H1 (cell line): ENCODE measurements around the gene STAT5A. TPM values are rescaled to one million over a fixed set of nuclear protein-coding genes. Genes with fewer than 3 reads are reported as not detected.

Source experiments
- CTCF ChIA-PET: fragments of 300-600 bp; sonication (Branson Sonifier 250); formaldehyde crosslinking; loops from one replicate; lab custom pipeline; 2021; ENCODE audit not compliant: partially characterized antibody; lab: Charles Lee
- POLR2A ChIA-PET: fragments of 300-600 bp; sonication (Branson Sonifier 250); formaldehyde crosslinking; loops from one replicate; lab custom pipeline; 2021; ENCODE audit warnings: inconsistent platforms; ENCODE audit not compliant: partially characterized antibody; lab: Charles Lee
- DNase-seq, 2 experiments: peaks; one replicate each; pipeline versions ENCODE4 v3.0.0 to v3.0.0-alpha.2; 2010 to 2022; ENCODE audit warnings: low spot score in 2 of 2, low read depth in 1 of 2, mixed read lengths in 1 of 2
- FAIRE-seq: peaks from 2 replicates; lab custom pipeline; 2011; peaks lifted over from hg19 to GRCh38; lab: Jason Lieb, UNC
- H2AFZ ChIP-seq: 2 replicates; pipeline ENCODE4 v1.8.1; 2012; ENCODE audit warnings: low read length, inconsistent platforms
- H2AK5ac ChIP-seq: 2 replicates; pipeline ENCODE4 v1.6.1; 2013; ENCODE audit warnings: low read depth, low read length
- H2BK120ac ChIP-seq: replicated peaks from 2 replicates; pipeline ENCODE3; 2013; ENCODE audit warnings: low read depth, low read length, inconsistent platforms
- H2BK12ac ChIP-seq: 2 replicates; pipeline ENCODE4 v1.6.1; 2013; ENCODE audit warnings: low read depth, low read length
- H2BK15ac ChIP-seq: 2 replicates; pipeline ENCODE4 v1.6.1; 2013; ENCODE audit warnings: low read length
- H2BK20ac ChIP-seq: 2 replicates; pipeline ENCODE4 v1.6.1; 2013; ENCODE audit warnings: low read length
- H2BK5ac ChIP-seq: 2 replicates; pipeline ENCODE4 v1.6.1; 2013; ENCODE audit warnings: low read depth, low read length
- H3K14ac ChIP-seq: 2 replicates; pipeline ENCODE4 v1.6.1; 2013; ENCODE audit warnings: inconsistent platforms; ENCODE audit not compliant: insufficient read length
- H3K18ac ChIP-seq: 2 replicates; pipeline ENCODE4 v1.6.1; 2013; ENCODE audit warnings: low read length; ENCODE audit errors: extremely low read depth
- H3K23ac ChIP-seq: 2 replicates; pipeline ENCODE4 v1.6.1; 2013; ENCODE audit warnings: inconsistent platforms; ENCODE audit not compliant: insufficient read length
- H3K23me2 ChIP-seq: 2 replicates; pipeline ENCODE4 v1.6.1; 2013; ENCODE audit warnings: low read depth, low read length
- H3K27ac ChIP-seq: 2 replicates; pipeline ENCODE4 v1.6.1; 2011; ENCODE audit warnings: low read depth, low read length, inconsistent platforms
- H3K27me3 ChIP-seq, 4 experiments: replicated peaks in 1 of 4; 1 replicate in 1 of 4; 2 replicates in 3 of 4; pipeline versions ENCODE4 v1.6.1 to v1.8.1; 2011 to 2013; ENCODE audit warnings: low read length in 3 of 4, mild to moderate bottlenecking in 3 of 4, inconsistent platforms in 2 of 4, mixed read lengths in 2 of 4, moderate library complexity in 1 of 4; ENCODE audit not compliant: control insufficient read depth in 3 of 4, insufficient read depth in 3 of 4; ENCODE audit errors: extremely low read depth in 1 of 4
- H3K36me3 ChIP-seq, 4 experiments: 2 replicates each; pipeline versions ENCODE4 v1.6.1 to v1.8.1; 2011 to 2013; ENCODE audit warnings: mild to moderate bottlenecking in 4 of 4, low read length in 3 of 4, moderate library complexity in 2 of 4, control low read depth in 1 of 4, inconsistent platforms in 1 of 4; ENCODE audit not compliant: insufficient read depth in 4 of 4, control insufficient read depth in 2 of 4
- H3K4ac ChIP-seq: replicated peaks from 2 replicates; pipeline ENCODE3; 2013; ENCODE audit warnings: low read length, low read depth, mixed read lengths, inconsistent platforms; ENCODE audit not compliant: insufficient read length
- H3K4me1 ChIP-seq, 4 experiments: replicated peaks in 1 of 4; 1 replicate in 1 of 4; 2 replicates in 3 of 4; pipeline versions ENCODE4 v1.6.1 to v1.8.1; 2011 to 2013; ENCODE audit warnings: low read length in 3 of 4, inconsistent platforms in 2 of 4, mixed read lengths in 1 of 4; ENCODE audit not compliant: insufficient read depth in 4 of 4, control insufficient read depth in 3 of 4
- H3K4me2 ChIP-seq, 2 experiments: 2 replicates each; pipeline versions ENCODE4 v1.6.1 to v1.8.1; 2011 to 2013; ENCODE audit warnings: low read depth in 2 of 2, low read length in 2 of 2, control low read depth in 1 of 2, inconsistent platforms in 1 of 2, mild to moderate bottlenecking in 1 of 2; ENCODE audit not compliant: insufficient read depth in 1 of 2
- H3K4me3 ChIP-seq, 4 experiments: fragments of 200-600, 300-600 bp in 1 of 4; sonication (generic), shearing (Covaris generic), sonication (Bioruptor Twin) in 1 of 4; 2 replicates each; pipeline versions ENCODE4 v1.5.1 to v1.8.1; 2011 to 2016; ENCODE audit warnings: low read length in 4 of 4, low read depth in 3 of 4, control low read depth in 2 of 4, inconsistent platforms in 2 of 4, mild to moderate bottlenecking in 2 of 4, mixed read lengths in 1 of 4, moderate library complexity in 1 of 4; ENCODE audit not compliant: insufficient read depth in 2 of 4; ENCODE audit errors: extremely low read depth in 1 of 4
- H3K56ac ChIP-seq: replicated peaks from 2 replicates; pipeline ENCODE3; 2013; ENCODE audit warnings: low read depth, mild to moderate bottlenecking, mixed read lengths, low read length, inconsistent platforms; ENCODE audit not compliant: insufficient read length
- H3K79me1 ChIP-seq: 2 replicates; pipeline ENCODE4 v1.6.1; 2013; ENCODE audit warnings: low read depth, low read length, control low read depth
- H3K79me2 ChIP-seq, 2 experiments: 2 replicates each; pipeline versions ENCODE4 v1.6.1 to v1.8.1; 2012 to 2013; ENCODE audit warnings: low read length in 2 of 2, mild to moderate bottlenecking in 2 of 2, inconsistent platforms in 1 of 2; ENCODE audit not compliant: insufficient read depth in 2 of 2, control insufficient read depth in 1 of 2
- H3K9ac ChIP-seq, 4 experiments: replicated peaks in 1 of 4; 1 replicate in 1 of 4; 2 replicates in 3 of 4; pipeline versions ENCODE4 v1.6.1 to v1.8.1; 2011 to 2013; ENCODE audit warnings: low read depth in 3 of 4, low read length in 3 of 4, control low read depth in 2 of 4, mild to moderate bottlenecking in 2 of 4, moderate library complexity in 2 of 4, inconsistent platforms in 1 of 4; ENCODE audit errors: extremely low read depth in 1 of 4
- H3K9me3 ChIP-seq, 2 experiments: 2 replicates each; pipeline versions ENCODE4 v1.6.1 to v1.8.1; 2012 to 2013; ENCODE audit warnings: mild to moderate bottlenecking in 2 of 2, moderate library complexity in 2 of 2, control low read depth in 1 of 2, inconsistent platforms in 1 of 2, low read depth in 1 of 2, low read length in 1 of 2, mixed read lengths in 1 of 2; ENCODE audit not compliant: insufficient read depth in 2 of 2
- H4K20me1 ChIP-seq, 2 experiments: replicated peaks in 1 of 2; 2 replicates each; pipeline versions ENCODE3 to v1.8.1; 2011 to 2013; ENCODE audit warnings: inconsistent platforms in 2 of 2, low read length in 2 of 2, mild to moderate bottlenecking in 1 of 2; ENCODE audit not compliant: insufficient read depth in 2 of 2, control insufficient read depth in 1 of 2
- H4K5ac ChIP-seq: 2 replicates; pipeline ENCODE4 v1.6.1; 2013; ENCODE audit warnings: low read length, low read depth, mixed read lengths, inconsistent platforms; ENCODE audit not compliant: insufficient read length
- H4K8ac ChIP-seq: 2 replicates; pipeline ENCODE4 v1.8.0; 2013; ENCODE audit warnings: mild to moderate bottlenecking, moderate library complexity, low read length, inconsistent platforms; ENCODE audit not compliant: insufficient read depth; ENCODE audit errors: extremely low read depth
- H4K91ac ChIP-seq: replicated peaks from 2 replicates; pipeline ENCODE3; 2013; ENCODE audit warnings: low read length, mixed read lengths, inconsistent platforms; ENCODE audit not compliant: insufficient read length
- WGBS, 2 experiments: shearing (Covaris generic) in 1 of 2; methylation state at CpG; one replicate each; pipeline versions ENCODE4 v1.1.6 to v1.1.7; 2013 to 2015; ENCODE audit warnings: low lambda C conversion rate in 2 of 2, mixed read lengths in 2 of 2, inconsistent platforms in 1 of 2, low coverage in 1 of 2, missing lambda C conversion rate in 1 of 2; ENCODE audit not compliant: insufficient replicate concordance in 2 of 2, insufficient coverage in 1 of 2, insufficient read length in 1 of 2; ENCODE audit errors: extremely low coverage in 1 of 2, missing lambda C conversion rate in 1 of 2; 5-methylcytosine and 5-hydroxymethylcytosine counted together
- polyA plus RNA-seq, 7 experiments: library from polyadenylated mRNA; depleted of rRNA in 3 of 7; stranded (reverse) in 5 of 7; unstranded in 2 of 7; fragments of >200 nt in 5 of 7; fragments of 200-250 nt in 2 of 7; gene quantifications; 1 replicate in 5 of 7; 2 replicates in 1 of 7; 4 replicates in 1 of 7; pipeline versions ENCODE4 v1.2.1 to v1.2.3, GENCODE V29; 2011 to 2013; ENCODE audit warnings: missing spikeins in 2 of 7, mixed read lengths in 2 of 7
- total RNA-seq: library from RNA; stranded (reverse); fragmentation: NEBNext Ultra II Directional; extraction: Animal tissue kit (Norgen Biotek cat#: 25700); gene quantifications from 2 replicates; pipeline ENCODE4 v1.2.1, GENCODE V29; 2021

Gene STAT5A
- total and polyA plus RNA-seq, 2 of the 8 experiments (the other 6 are each of a cell fraction or from before 2014, with no cell fraction given): 4.2 to 5.4 TPM

DNA sequence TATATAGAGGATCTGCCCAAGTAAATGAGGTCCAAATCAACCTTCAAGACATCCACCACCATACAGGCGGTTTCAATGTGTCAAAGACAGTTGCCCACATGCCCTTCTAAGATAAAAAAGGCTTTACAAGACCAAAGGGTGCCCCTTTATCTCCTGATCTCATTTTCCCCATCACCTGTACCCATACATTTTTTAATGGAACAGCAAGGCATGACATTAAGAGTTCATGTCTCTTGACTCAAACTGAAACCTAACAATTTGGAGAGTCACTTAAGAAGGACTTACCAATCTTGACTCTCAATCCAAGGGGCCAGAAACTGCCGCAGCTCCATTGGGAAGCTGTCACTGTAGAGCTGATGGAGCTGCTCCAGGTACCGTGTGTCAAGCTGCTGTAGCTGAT is 59.8 kb downstream of the STAT5A start:
- Histone ChIP-seq H2AK5ac (no peak overlapping the region), H3K23ac (no peak overlapping the region), H3K4me3 (no peak overlapping the region), H4K8ac (no peak overlapping the region), H3K9me3 (no peaks in the 10 kb centered on the region), H3K56ac (no peak overlapping the region), H2BK12ac (no peak overlapping the region), H3K79me1 (peaks cover 10% of the 10 kb centered on the region), H3K36me3 (peaks cover 2 to 27% (median 15%) of the 10 kb centered on the region in 4 experiments; a peak in 7 of 8 replicates), H3K18ac (no peak overlapping the region), H3K4ac (no peak overlapping the region), H2BK20ac (no peak overlapping the region), H3K14ac (no peak overlapping the region), H4K5ac (no peak overlapping the region), H3K27ac (peak overlapping the region; percentile 38; the same call in 1 of the 2 replicates), H2BK15ac (no peak overlapping the region), H2BK120ac (no peak overlapping the region), H3K27me3 (no peaks in the 10 kb centered on the region), H3K4me1 (peaks cover 0 to 8% (median 3%) of the 10 kb centered on the region in 4 experiments; a peak in 4 of 7 replicates), H3K79me2 (peaks cover 3 to 41% of the 10 kb centered on the region in 2 experiments; a peak in 3 of 4 replicates), H3K4me2 (no peak overlapping the region), H3K23me2 (no peaks in the 10 kb centered on the region), H2BK5ac (no peak overlapping the region), H4K20me1 (peaks cover 2 to 9% of the 10 kb centered on the region in 2 experiments), H3K9ac (no peak overlapping the region), H2AFZ (no peak overlapping the region), H4K91ac (no peak overlapping the region)
- CTCF ChIA-PET: interaction anchor here (0.8 to 1.5 kb wide), 2 partner anchors 10 to 40 kb away, joined by 3 read pairs; partner anchors contain the start of gene STAT3
- POLR2A ChIA-PET: interaction anchor here (1.4 kb wide), 1 partner anchor 10 kb away, joined by 3 read pairs; no protein-coding TSS in a partner anchor
- DNase-seq (no peak), FAIRE-seq (no peak)
- WGBS, 2 experiments: 94% methylated on average over 3 of the region's 3 CpGs; no CpG with 5 or more reads in 1 of the 2 experiments
